A673 (cell line): ENCODE results near the gene NPSR1. TPM values are rescaled to one million over a fixed set of nuclear protein-coding genes. Genes with fewer than 3 reads are reported as not detected.

ENCODE experiments used
- BruUV-seq: library from RNA; stranded (reverse); fragments of 400-500 nt; replicated peaks from 2 replicates; lab custom pipeline; 2021; lab: Mats Ljungman, UMichigan
- CTCF ChIA-PET: fragments of 300-600 bp; sonication (Branson Sonifier 250); formaldehyde crosslinking; loops from one replicate; lab custom pipeline; 2022; ENCODE audit warnings: antibody characterized with exemption; lab: Charles Lee
- POLR2A ChIA-PET: fragments of 300-600 bp; sonication (Branson Sonifier 250); formaldehyde crosslinking; loops from one replicate; lab custom pipeline; 2022; ENCODE audit warnings: antibody characterized with exemption; ENCODE audit not compliant: low non-redundant PET; lab: Charles Lee
- DNase-seq: peaks from one replicate; pipeline ENCODE4 v3.0.0-alpha.2; 2015; ENCODE audit warnings: low spot score
- H3K27ac ChIP-seq: fragments of 200-600 bp; sonication (generic); 2 replicates; pipeline ENCODE4 v1.5.1; 2016; ENCODE audit warnings: mixed run types, low read depth, mild to moderate bottlenecking, mixed read lengths, antibody characterized with exemption, low read length; ENCODE audit not compliant: poor library complexity, severe bottlenecking
- H3K27me3 ChIP-seq: fragments of 200-600 bp; sonication (generic); replicated peaks from 2 replicates; pipeline ENCODE4 v1.6.1; 2017; ENCODE audit warnings: mixed run types, low read depth, mild to moderate bottlenecking, mixed read lengths, antibody characterized with exemption, low read length; ENCODE audit not compliant: insufficient read depth, poor library complexity
- H3K36me3 ChIP-seq: fragments of 200-600 bp; sonication (generic); 2 replicates; pipeline ENCODE4 v1.6.1; 2016; ENCODE audit warnings: mixed run types, mild to moderate bottlenecking, mixed read lengths, antibody characterized with exemption, low read length; ENCODE audit not compliant: insufficient read depth, poor library complexity, severe bottlenecking
- H3K4me1 ChIP-seq: fragments of 200-600 bp; sonication (generic); 2 replicates; pipeline ENCODE4 v1.6.1; 2017; ENCODE audit warnings: mixed run types, mild to moderate bottlenecking, mixed read lengths, antibody characterized with exemption, low read length; ENCODE audit not compliant: insufficient read depth, poor library complexity, severe bottlenecking
- H3K4me3 ChIP-seq: fragments of 200-600 bp; sonication (generic); 2 replicates; pipeline ENCODE4 v1.5.1; 2016; ENCODE audit warnings: low read depth, mixed run types, mild to moderate bottlenecking, mixed read lengths, low read length; ENCODE audit not compliant: poor library complexity, severe bottlenecking
- H3K9me3 ChIP-seq: fragments of 200-600 bp; sonication (generic); 2 replicates; pipeline ENCODE4 v1.6.1; 2016; ENCODE audit warnings: mixed run types, low read depth, mild to moderate bottlenecking, mixed read lengths, antibody characterized with exemption, low read length; ENCODE audit not compliant: poor library complexity, severe bottlenecking
- CTCF ChIP-seq: fragments of 300-800, 200-600 bp; sonication (generic); conservative IDR thresholded peaks from 2 replicates; pipeline ENCODE4 v1.5.1; 2017; ENCODE audit warnings: low read depth, mild to moderate bottlenecking, antibody characterized with exemption, low read length, moderate library complexity, mixed read lengths
- EZH2 ChIP-seq: fragments of 200-600 bp; sonication (generic); IDR thresholded peaks from 2 replicates; pipeline ENCODE4 v1.6.1; 2017; ENCODE audit warnings: borderline replicate concordance, low read depth, mild to moderate bottlenecking, mixed read lengths, antibody characterized with exemption, low read length; ENCODE audit not compliant: poor library complexity, severe bottlenecking
- intact Hi-C: fragments of 100-400 bp; cut with micrococcal nuclease; formaldehyde crosslinking; loops from one replicate; pipeline ENCODE4 v1.10.0; 2022; ENCODE audit not compliant: unreplicated experiment
- total RNA-seq: library from RNA; stranded (reverse); gene quantifications from 2 replicates; pipeline ENCODE4 v1.2.3, GENCODE V29; 2021

Gene NPSR1
- total RNA-seq, 1 experiment from 2014 or later, result not detected

- TF ChIP-seq CTCF (no peak), EZH2 (no peak)
- Histone ChIP-seq H3K36me3 (no peaks in the 10 kb centered on the region), H3K9me3 (no peaks in the 10 kb centered on the region), H3K4me1 (no peaks in the 10 kb centered on the region), H3K4me3 (no peak overlapping the region), H3K27ac (no peak overlapping the region), H3K27me3 (no peaks in the 10 kb centered on the region)
- intact Hi-C loops, result no loop called here
- no peak for DNase-seq
- BruUV-seq, result no TSS peak
- POLR2A ChIA-PET, result no interaction called here
- CTCF ChIA-PET, result no interaction called here
Measured at GRCh38 chr7:34761206-34761605, 103.2 kb downstream of the NPSR1 start.

GRCh38 chr7:34761627-34762026 is 103.6 kb downstream of the NPSR1 start:
- ChIA-PET POLR2A (no interaction called here), CTCF (no interaction called here)
- H3K9me3 ChIP-seq, result no peaks in the 10 kb centered on the region
- no peak overlapping the region for H3K27ac ChIP-seq
- no peaks in the 10 kb centered on the region for H3K4me1 ChIP-seq
- H3K4me3 ChIP-seq, result no peak overlapping the region
- no peaks in the 10 kb centered on the region for H3K36me3 ChIP-seq
- H3K27me3 ChIP-seq, result no peaks in the 10 kb centered on the region
- DNase-seq, result no peak
- intact Hi-C loops, result no loop called here
- no peak for TF ChIP-seq CTCF
- TF ChIP-seq EZH2, result no peak
- no TSS peak for BruUV-seq

- DNase-seq, result no peak
- no TSS peak for BruUV-seq
- Histone ChIP-seq H3K4me1 (no peaks in the 10 kb centered on the region), H3K27me3 (no peaks in the 10 kb centered on the region), H3K9me3 (no peaks in the 10 kb centered on the region), H3K27ac (no peak overlapping the region), H3K36me3 (no peaks in the 10 kb centered on the region), H3K4me3 (no peak overlapping the region)
- ChIA-PET POLR2A (no interaction called here), CTCF (no interaction called here)
- intact Hi-C loops, result no loop called here
- TF ChIP-seq CTCF (no peak), EZH2 (no peak)
Measured at GRCh38 chr7:34762764-34763163, 104.7 kb downstream of the NPSR1 start.
